HepG2 (cell line): ENCODE results near the gene SYT1. TPM values are rescaled to one million over a fixed set of nuclear protein-coding genes. Genes with fewer than 3 reads are reported as not detected.

ENCODE experiments used
- ATAC-seq: fragments of 200-7000 bp; cut with Tn5 transposase; 3 replicates; pipeline ENCODE4 v1.9.1; 2020; ENCODE audit warnings: mild to moderate bottlenecking, moderate library complexity
- BruUV-seq: library from RNA; stranded (reverse); fragments of 400-500 nt; replicated peaks from 2 replicates; lab custom pipeline; 2021; lab: Mats Ljungman, UMichigan
- CTCF ChIA-PET: fragments of 300-600 bp; formaldehyde crosslinking; extraction: SDS; loops from one replicate; lab custom pipeline; 2021; ENCODE audit warnings: low total read pairs, inconsistent platforms, low intra/inter-chr PET ratio; lab: Yijun Ruan, JAX
- POLR2A ChIA-PET: fragments of 350-600 bp; sonication (Branson Sonifier 250); formaldehyde crosslinking; loops from one replicate; lab custom pipeline; 2020; ENCODE audit warnings: antibody characterized with exemption, inconsistent platforms; lab: Yijun Ruan, JAX
- DNase-seq: peaks from one replicate; pipeline ENCODE4 v3.0.0-alpha.2; 2015; ENCODE audit warnings: low spot score
- FAIRE-seq: peaks from 3 replicates; lab custom pipeline; 2011; peaks lifted over from hg19 to GRCh38; lab: Jason Lieb, UNC
- H2AFZ ChIP-seq: one replicate; pipeline ENCODE4 v1.6.1; 2011; ENCODE audit warnings: low read length, inconsistent platforms
- H3K27ac ChIP-seq: fragments of 300-600 bp; 3 replicates; pipeline ENCODE4 v1.8.0; 2011; ENCODE audit warnings: mixed run types, mild to moderate bottlenecking, mixed read lengths, low read length, inconsistent platforms; ENCODE audit not compliant: insufficient read depth; ENCODE audit errors: extremely low read length
- H3K27me3 ChIP-seq, 2 experiments: fragments of 200-600 bp in 1 of 2; 2 replicates in 1 of 2; 3 replicates in 1 of 2; pipeline versions ENCODE4 v1.6.0 to v1.8.0; 2011; ENCODE audit warnings: low read length in 2 of 2, mild to moderate bottlenecking in 2 of 2, moderate library complexity in 2 of 2, inconsistent platforms in 1 of 2; ENCODE audit not compliant: insufficient read depth in 2 of 2, control insufficient read depth in 1 of 2
- H3K36me3 ChIP-seq, 2 experiments: fragments of 200-600 bp in 1 of 2; replicated peaks in 1 of 2; 2 replicates in 1 of 2; 3 replicates in 1 of 2; pipeline versions ENCODE4 v1.5.1 to v1.8.0; 2011; ENCODE audit warnings: low read length in 2 of 2, inconsistent platforms in 1 of 2; ENCODE audit not compliant: insufficient read depth in 2 of 2, control insufficient read depth in 1 of 2
- H3K4me1 ChIP-seq: 2 replicates; pipeline ENCODE4 v1.5.1; 2012; ENCODE audit warnings: low read length, inconsistent platforms; ENCODE audit not compliant: insufficient read depth
- H3K4me2 ChIP-seq: 2 replicates; pipeline ENCODE4 v1.6.0; 2011; ENCODE audit warnings: low read depth, low read length, inconsistent platforms
- H3K4me3 ChIP-seq, 3 experiments: fragments of 200-600 bp in 1 of 3; sonication (generic), shearing (Covaris generic) in 1 of 3; replicated peaks in 1 of 3; 2 replicates each; pipeline ENCODE4 v1.5.1; 2011 to 2016; ENCODE audit warnings: low read length in 3 of 3, inconsistent platforms in 2 of 3, low read depth in 2 of 3, mild to moderate bottlenecking in 2 of 3, control low read depth in 1 of 3, mixed read lengths in 1 of 3; ENCODE audit not compliant: insufficient read depth in 1 of 3
- H3K79me2 ChIP-seq: one replicate; pipeline ENCODE4 v1.6.1; 2011; ENCODE audit warnings: low read length, inconsistent platforms; ENCODE audit not compliant: insufficient read depth
- H3K9ac ChIP-seq: 2 replicates; pipeline ENCODE4 v1.6.0; 2011; ENCODE audit warnings: mild to moderate bottlenecking, low read depth, low read length, inconsistent platforms; ENCODE audit not compliant: insufficient read depth
- H3K9me3 ChIP-seq: 2 replicates; pipeline ENCODE4 v1.5.1; 2012; ENCODE audit warnings: mild to moderate bottlenecking, low read length
- H4K20me1 ChIP-seq: 2 replicates; pipeline ENCODE4 v1.6.0; 2011; ENCODE audit warnings: inconsistent platforms, mild to moderate bottlenecking, low read length, moderate library complexity; ENCODE audit not compliant: insufficient read depth
- IKZF4 ChIP-seq: sonication (generic); formaldehyde crosslinking; IDR thresholded peaks from 2 replicates; pipeline ENCODE4 v1.5.1; 2020; ENCODE audit warnings: borderline replicate concordance, mild to moderate bottlenecking, low read depth, missing genetic modification reagents; ENCODE audit errors: not compliant biosample characterization
- NFATC3 ChIP-seq: sonication (generic); formaldehyde crosslinking; IDR thresholded peaks from 2 replicates; pipeline ENCODE4 v1.5.1; 2020; ENCODE audit warnings: mild to moderate bottlenecking, missing genetic modification reagents
- NFE2L1 ChIP-seq: sonication (generic); formaldehyde crosslinking; IDR thresholded peaks from 2 replicates; pipeline ENCODE4 v1.4.0; 2020; ENCODE audit warnings: missing genetic modification reagents, mild to moderate bottlenecking, borderline replicate concordance
- NFYB ChIP-seq: sonication (generic); formaldehyde crosslinking; IDR thresholded peaks from 2 replicates; pipeline ENCODE4 v1.4.0; 2020; ENCODE audit warnings: missing genetic modification reagents
- ONECUT2 ChIP-seq: sonication (generic); formaldehyde crosslinking; IDR thresholded peaks from 2 replicates; pipeline ENCODE4 v1.4.0; 2020; ENCODE audit warnings: missing genetic modification reagents
- PHF5A ChIP-seq: IDR thresholded peaks from one replicate; pipeline ENCODE4 v1.6.1; 2018; ENCODE audit warnings: low read depth, missing genetic modification reagents; ENCODE audit not compliant: unreplicated experiment
- PTBP1 ChIP-seq: fragments of 200-400 bp; formaldehyde crosslinking; IDR thresholded peaks from 2 replicates; pipeline ENCODE4 v1.6.1; 2018; ENCODE audit warnings: low read length, low read depth; ENCODE audit not compliant: poor library complexity, severe bottlenecking
- RFX3 ChIP-seq: IDR thresholded peaks from 2 replicates; pipeline ENCODE4 v1.6.1; 2016; ENCODE audit warnings: missing biosample characterization, missing genetic modification reagents
- U2AF1 ChIP-seq: fragments of 200-400 bp; formaldehyde crosslinking; optimal IDR thresholded peaks from 2 replicates; pipeline ENCODE3; 2017; ENCODE audit warnings: mild to moderate bottlenecking, low read depth, low read length
- ZNF354B ChIP-seq: sonication (generic); formaldehyde crosslinking; IDR thresholded peaks from 2 replicates; pipeline ENCODE4 v1.8.0; 2022; ENCODE audit warnings: mild to moderate bottlenecking, missing genetic modification reagents
- WGBS: methylation state at CpG from one replicate; pipeline ENCODE4 v1.1.6; 2017; ENCODE audit warnings: low lambda C conversion rate; 5-methylcytosine and 5-hydroxymethylcytosine counted together
- in situ Hi-C: cut with HindIII; loops from 2 replicates; pipeline ENCODE4 v1.10.0; 2017; ENCODE audit warnings: low pct_unique_long_range_greater_than_20kb; ENCODE audit not compliant: extremely low pct_ligation_motif_present
- intact Hi-C: fragments of 100-400 bp; cut with micrococcal nuclease; formaldehyde crosslinking; loops from one replicate; pipeline ENCODE4 v1.10.0; 2022; ENCODE audit not compliant: unreplicated experiment
- polyA plus RNA-seq, 8 experiments: library from polyadenylated mRNA; depleted of rRNA in 3 of 8; stranded (reverse) in 7 of 8; unstranded in 1 of 8; fragments of >200 nt; fragmentation: Illumina TruSeq in 4 of 8; extraction: Trizol in 4 of 8; gene quantifications; 2 replicates each; pipeline versions ENCODE4 v1.2.1 to v1.2.3, GENCODE V29; 2011 to 2016; ENCODE audit warnings: low read depth in 4 of 8, missing spikeins in 1 of 8, mixed read lengths in 1 of 8; ENCODE audit not compliant: insufficient read depth in 1 of 8
- total RNA-seq, 5 experiments: library from RNA; depleted of rRNA; stranded (reverse); fragments of >200 nt; fragmentation: Illumina TruSeq; extraction: Trizol; gene quantifications; 2 replicates each; pipeline ENCODE4 v1.2.3, GENCODE V29; 2016; ENCODE audit warnings: low read depth in 1 of 5
- TF ChIP-seq, protein P1 (sequence below): IDR thresholded peaks from 2 replicates; pipeline ENCODE4 v1.6.1; 2018; ENCODE audit warnings: missing genetic modification reagents, mild to moderate bottlenecking, missing compliant biosample characterization
- TF ChIP-seq, protein P2 (sequence below): sonication (generic); formaldehyde crosslinking; IDR thresholded peaks from 2 replicates; pipeline ENCODE4 v1.5.0; 2020; ENCODE audit warnings: missing genetic modification reagents
- TF ChIP-seq, protein P3 (sequence below): sonication (generic); formaldehyde crosslinking; IDR thresholded peaks from 2 replicates; pipeline ENCODE4 v1.4.0; 2020; ENCODE audit warnings: mild to moderate bottlenecking, missing genetic modification reagents

Gene SYT1
- total and polyA plus RNA-seq, 2 of the 13 experiments (the other 11 are each of a cell fraction or from before 2014, with no cell fraction given) = not detected

DNA sequence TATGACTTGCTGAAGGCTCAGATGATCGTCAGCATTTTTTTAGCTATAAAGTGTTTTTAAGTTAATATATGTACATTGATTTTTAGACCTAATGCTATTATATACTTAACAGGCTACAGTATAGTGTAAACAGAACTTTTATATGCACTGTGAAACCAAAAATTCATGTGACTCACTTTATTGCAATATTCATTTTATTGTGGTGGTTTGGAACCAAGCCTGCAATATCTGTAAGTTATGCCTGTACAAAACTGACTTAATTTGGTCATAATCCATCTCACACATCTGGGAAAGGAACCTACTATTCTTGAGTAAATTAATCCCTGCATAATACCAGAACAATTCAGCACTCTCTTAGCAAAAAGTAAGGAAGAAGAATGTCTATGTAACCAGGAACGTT, 390.7 kb downstream of the SYT1 start:
- Histone ChIP-seq H3K4me2 (no peak overlapping the region), H3K27me3 (no peaks in the 10 kb centered on the region), H3K9me3 (no peaks in the 10 kb centered on the region), H2AFZ (no peak overlapping the region), H3K4me1 (no peaks in the 10 kb centered on the region), H3K36me3 (no peaks in the 10 kb centered on the region), H3K4me3 (no peak overlapping the region), H3K27ac (no peak overlapping the region), H3K9ac (no peak overlapping the region), H3K79me2 (no peaks in the 10 kb centered on the region), H4K20me1 (no peaks in the 10 kb centered on the region)
- WGBS = 0% methylated on average over 2 of the region's 2 CpGs
- ATAC-seq = no peak
- in situ Hi-C loops = no loop called here
- intact Hi-C loops = no loop called here
- TF ChIP-seq RFX3 (CRISPR knock-in tag) = no peak
- no peak for TF ChIP-seq ZNF354B
- TF ChIP-seq, protein P1, sequence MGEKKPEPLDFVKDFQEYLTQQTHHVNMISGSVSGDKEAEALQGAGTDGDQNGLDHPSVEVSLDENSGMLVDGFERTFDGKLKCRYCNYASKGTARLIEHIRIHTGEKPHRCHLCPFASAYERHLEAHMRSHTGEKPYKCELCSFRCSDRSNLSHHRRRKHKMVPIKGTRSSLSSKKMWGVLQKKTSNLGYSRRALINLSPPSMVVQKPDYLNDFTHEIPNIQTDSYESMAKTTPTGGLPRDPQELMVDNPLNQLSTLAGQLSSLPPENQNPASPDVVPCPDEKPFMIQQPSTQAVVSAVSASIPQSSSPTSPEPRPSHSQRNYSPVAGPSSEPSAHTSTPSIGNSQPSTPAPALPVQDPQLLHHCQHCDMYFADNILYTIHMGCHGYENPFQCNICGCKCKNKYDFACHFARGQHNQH (CRISPR knock-in tag) = no peak
- TF ChIP-seq NFE2L1 (CRISPR knock-in tag) = no peak
- TF ChIP-seq, protein P2, sequence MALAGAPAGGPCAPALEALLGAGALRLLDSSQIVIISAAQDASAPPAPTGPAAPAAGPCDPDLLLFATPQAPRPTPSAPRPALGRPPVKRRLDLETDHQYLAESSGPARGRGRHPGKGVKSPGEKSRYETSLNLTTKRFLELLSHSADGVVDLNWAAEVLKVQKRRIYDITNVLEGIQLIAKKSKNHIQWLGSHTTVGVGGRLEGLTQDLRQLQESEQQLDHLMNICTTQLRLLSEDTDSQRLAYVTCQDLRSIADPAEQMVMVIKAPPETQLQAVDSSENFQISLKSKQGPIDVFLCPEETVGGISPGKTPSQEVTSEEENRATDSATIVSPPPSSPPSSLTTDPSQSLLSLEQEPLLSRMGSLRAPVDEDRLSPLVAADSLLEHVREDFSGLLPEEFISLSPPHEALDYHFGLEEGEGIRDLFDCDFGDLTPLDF = no peak
- no peak for TF ChIP-seq NFYB (CRISPR knock-in tag)
- no peak for TF ChIP-seq U2AF1
- TF ChIP-seq ONECUT2 (CRISPR knock-in tag) = no peak
- no peak for TF ChIP-seq PHF5A (CRISPR knock-in tag)
- TF ChIP-seq PTBP1 = no peak
- no peak for TF ChIP-seq IKZF4
- TF ChIP-seq NFATC3 (CRISPR knock-in tag) = no peak
- TF ChIP-seq, protein P3, sequence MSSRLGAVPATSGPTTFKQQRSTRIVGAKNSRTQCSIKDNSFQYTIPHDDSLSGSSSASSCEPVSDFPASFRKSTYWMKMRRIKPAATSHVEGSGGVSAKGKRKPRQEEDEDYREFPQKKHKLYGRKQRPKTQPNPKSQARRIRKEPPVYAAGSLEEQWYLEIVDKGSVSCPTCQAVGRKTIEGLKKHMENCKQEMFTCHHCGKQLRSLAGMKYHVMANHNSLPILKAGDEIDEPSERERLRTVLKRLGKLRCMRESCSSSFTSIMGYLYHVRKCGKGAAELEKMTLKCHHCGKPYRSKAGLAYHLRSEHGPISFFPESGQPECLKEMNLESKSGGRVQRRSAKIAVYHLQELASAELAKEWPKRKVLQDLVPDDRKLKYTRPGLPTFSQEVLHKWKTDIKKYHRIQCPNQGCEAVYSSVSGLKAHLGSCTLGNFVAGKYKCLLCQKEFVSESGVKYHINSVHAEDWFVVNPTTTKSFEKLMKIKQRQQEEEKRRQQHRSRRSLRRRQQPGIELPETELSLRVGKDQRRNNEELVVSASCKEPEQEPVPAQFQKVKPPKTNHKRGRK (CRISPR knock-in tag) = no peak
- CTCF ChIA-PET = no interaction called here
- no peak for DNase-seq
- BruUV-seq = no TSS peak
- FAIRE-seq = no peak
- POLR2A ChIA-PET = no interaction called here
